Adrenal gland (tissue), 12 donors: ENCODE results near the gene ACSL5. TPM values are rescaled to one million over a fixed set of nuclear protein-coding genes. Genes with fewer than 3 reads are reported as not detected.

Source experiments
- DNase-seq, 7 donors: peaks; one replicate each; pipeline ENCODE4 v3.0.0-alpha.2; 2019 to 2020
- H3K27ac ChIP-seq, 5 donors: fragments of 200-600 bp; sonication (generic) in 4 of 5; 1 replicate in 3 of 5; 2 replicates in 2 of 5; pipeline versions ENCODE4 v1.5.1 to v1.8.0; 2016 to 2020; ENCODE audit warnings: mild to moderate bottlenecking in 1 of 5
- H3K27me3 ChIP-seq: fragments of 200-600 bp; 2 replicates; pipeline ENCODE4 v1.8.0; 2021
- H3K36me3 ChIP-seq, 2 donors: fragments of 200-600 bp; replicated peaks in 1 of 2; 1 replicate in 1 of 2; 2 replicates in 1 of 2; pipeline versions ENCODE4 v1.5.1 to v1.8.0; 2018 to 2022
- H3K4me1 ChIP-seq, 2 donors: fragments of 200-600 bp; replicated peaks in 1 of 2; 1 replicate in 1 of 2; 2 replicates in 1 of 2; pipeline versions ENCODE4 v1.5.1 to v1.8.0; 2018 to 2021
- H3K4me3 ChIP-seq, 4 donors: fragments of 200-600 bp; sonication (generic) in 3 of 4; one replicate each; pipeline ENCODE4 v1.5.1; 2016 to 2018
- H3K9me3 ChIP-seq, 3 donors: fragments of 200-600 bp; sonication (generic) in 1 of 3; replicated peaks in 1 of 3; 1 replicate in 2 of 3; 2 replicates in 1 of 3; pipeline versions ENCODE4 v1.5.1 to v1.8.0; 2016 to 2021
- POLR2A ChIP-seq, 2 donors: fragments of 450-650 bp; IDR thresholded peaks; one replicate each; pipeline ENCODE4 v1.6.1; 2017; ENCODE audit warnings: antibody characterized with exemption in 2 of 2, mild to moderate bottlenecking in 2 of 2, moderate library complexity in 1 of 2
- WGBS, 4 donors: extraction: QIAGEN DNeasy Blood & Tissue Kit in 2 of 4; methylation state at CpG; one replicate each; pipeline versions ENCODE4 v1.1.5 to v1.1.7; 2013 to 2017; 5-methylcytosine and 5-hydroxymethylcytosine counted together
- intact Hi-C, 2 donors: fragments of 100-400 bp; cut with DNase I; formaldehyde crosslinking; loops; one replicate each; pipeline versions ENCODE4 v1.14.1 to v1.15.0; 2022 to 2023
- polyA plus RNA-seq, 3 donors: library from polyadenylated mRNA; stranded (reverse); fragments of 200-250 nt in 2 of 3; fragments of 350-450 nt in 1 of 3; fragmentation: Illumina TruSeq in 1 of 3; extraction: RNeasy Lipid Tissue Mini Kit (QIAGEN cat#74804) in 1 of 3; gene quantifications; one replicate each; pipeline ENCODE4 v1.2.3, GENCODE V29; 2013 to 2014
- total RNA-seq, 9 donors: library from RNA; depleted of rRNA in 4 of 9; stranded (reverse); fragments of >200 nt in 4 of 9; fragments of 120-200 nt in 1 of 9; fragmentation: NEBNext Ultra II Directional in 1 of 9; extraction: Animal tissue kit (Norgen Biotek cat#: 25700) in 1 of 9; gene quantifications; one replicate each; pipeline versions ENCODE4 v1.1.0 to v1.2.4, GENCODE V29; 2013 to 2023
- TF ChIP-seq, protein P1 (sequence below), 6 experiments: fragments of 450-650 bp in 4 of 6; fragments of 200-600 bp in 2 of 6; sonication (generic) in 1 of 6; IDR thresholded peaks; 1 replicate in 5 of 6; 2 replicates in 1 of 6; pipeline versions ENCODE4 v1.5.1 to v1.8.0; 2016 to 2021; ENCODE audit warnings: antibody characterized with exemption in 6 of 6, mild to moderate bottlenecking in 2 of 6, moderate library complexity in 1 of 6
- donor health status: healthy with polysubstance abuse.
- donor health status: Bipolar disorder and iron deficiency.
- donor health status: DM: yes; HTN: yes; CAD: no.
- donor health status: DM: no; HTN: no; CAD: no.
- donor health status: DM: no; HTN: no; CAD: no.
- donor health status: DM: yes; HTN: yes; CAD: no.

Gene ACSL5
- total and polyA plus RNA-seq, 12 donors = 2.1 to 8.6 (median 6.7) TPM

DNA sequence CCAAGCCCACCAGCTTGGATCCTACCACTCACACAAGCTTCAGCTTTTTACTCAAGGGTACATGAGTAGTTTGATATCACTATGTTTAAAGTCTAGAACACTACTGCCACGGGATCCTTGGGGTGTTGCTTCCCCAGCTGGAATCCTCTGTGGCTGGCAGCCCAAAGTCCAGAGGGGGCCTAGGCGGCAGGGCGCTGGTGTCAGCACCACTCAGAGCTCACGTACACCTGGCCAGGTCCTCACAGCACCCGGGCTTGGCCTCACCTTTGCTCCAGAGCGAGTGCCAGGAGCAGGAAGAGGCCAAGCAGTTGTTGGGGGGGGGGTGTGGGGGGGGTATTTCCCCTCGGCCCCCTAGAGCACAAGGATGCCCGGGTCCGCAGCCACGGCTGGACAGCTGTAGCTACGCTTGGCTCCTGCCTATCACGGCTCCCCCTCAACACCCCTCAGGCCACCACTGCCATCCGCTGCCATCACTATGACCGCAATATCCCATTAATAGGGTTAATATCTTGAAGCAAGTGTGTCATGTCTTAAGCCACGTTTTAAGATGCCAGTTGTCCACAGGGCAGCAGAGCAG lies 55.8 kb downstream of the ACSL5 start:
- DNase-seq = no peak
- Histone ChIP-seq H3K4me3 (no peak overlapping the region), H3K9me3 (no peaks in the 10 kb centered on the region), H3K27ac (no peak overlapping the region), H3K36me3 (peaks cover 0 to 44% of the 10 kb centered on the region in 2 donors), H3K4me1 (no peaks in the 10 kb centered on the region), H3K27me3 (no peaks in the 10 kb centered on the region)
- TF ChIP-seq POLR2A (IDR thresholded peaks at IDR 0.05) = no peak
- TF ChIP-seq, protein P1, sequence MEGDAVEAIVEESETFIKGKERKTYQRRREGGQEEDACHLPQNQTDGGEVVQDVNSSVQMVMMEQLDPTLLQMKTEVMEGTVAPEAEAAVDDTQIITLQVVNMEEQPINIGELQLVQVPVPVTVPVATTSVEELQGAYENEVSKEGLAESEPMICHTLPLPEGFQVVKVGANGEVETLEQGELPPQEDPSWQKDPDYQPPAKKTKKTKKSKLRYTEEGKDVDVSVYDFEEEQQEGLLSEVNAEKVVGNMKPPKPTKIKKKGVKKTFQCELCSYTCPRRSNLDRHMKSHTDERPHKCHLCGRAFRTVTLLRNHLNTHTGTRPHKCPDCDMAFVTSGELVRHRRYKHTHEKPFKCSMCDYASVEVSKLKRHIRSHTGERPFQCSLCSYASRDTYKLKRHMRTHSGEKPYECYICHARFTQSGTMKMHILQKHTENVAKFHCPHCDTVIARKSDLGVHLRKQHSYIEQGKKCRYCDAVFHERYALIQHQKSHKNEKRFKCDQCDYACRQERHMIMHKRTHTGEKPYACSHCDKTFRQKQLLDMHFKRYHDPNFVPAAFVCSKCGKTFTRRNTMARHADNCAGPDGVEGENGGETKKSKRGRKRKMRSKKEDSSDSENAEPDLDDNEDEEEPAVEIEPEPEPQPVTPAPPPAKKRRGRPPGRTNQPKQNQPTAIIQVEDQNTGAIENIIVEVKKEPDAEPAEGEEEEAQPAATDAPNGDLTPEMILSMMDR (IDR thresholded peaks at IDR 0.05) = no peak
- WGBS, 4 donors = 84 to 92% (median 87%) methylated on average over 6 to 15 of the region's 15 CpGs
- intact Hi-C loops = loop anchor here (5.0 to 10.0 kb wide), 2 partner anchors 95 to 117 kb away; no protein-coding TSS in a partner anchor

DNA sequence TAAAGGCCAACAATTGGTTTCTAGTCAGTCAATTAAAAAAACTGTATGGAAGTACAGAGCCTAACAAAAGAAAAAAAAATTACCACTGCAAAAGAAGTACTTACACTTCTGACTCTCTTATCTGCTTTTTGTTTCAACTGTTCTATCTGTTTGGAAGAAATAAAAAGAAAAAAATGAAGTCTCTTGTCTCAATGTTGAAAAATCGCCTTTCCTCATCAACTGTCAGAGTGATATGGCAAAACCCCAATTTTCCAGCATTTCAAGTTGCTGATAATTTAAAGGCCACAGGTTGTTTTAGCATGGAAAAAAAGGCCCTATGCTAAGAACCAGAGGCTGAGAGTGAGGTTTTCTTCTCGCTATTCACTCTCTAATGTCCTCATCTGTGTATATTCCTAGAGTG lies 59.2 kb downstream of the ACSL5 start:
- Histone ChIP-seq H3K9me3 (no peaks in the 10 kb centered on the region), H3K4me1 (no peaks in the 10 kb centered on the region), H3K27me3 (no peaks in the 10 kb centered on the region), H3K27ac (no peak overlapping the region), H3K36me3 (peaks cover 0 to 61% of the 10 kb centered on the region in 2 donors), H3K4me3 (no peak overlapping the region)
- no peak for DNase-seq
- intact Hi-C loops = loop anchor here in 1 of 2 donors (5.0 kb wide), 1 partner anchor 121 kb away; no protein-coding TSS in a partner anchor
- TF ChIP-seq POLR2A (IDR thresholded peaks at IDR 0.05) = no peak
- TF ChIP-seq, protein P1 (IDR thresholded peaks at IDR 0.05) = no peak
- WGBS, 4 donors = 86 to 95% (median 93%) methylated on average over 2 of the region's 2 CpGs

DNA sequence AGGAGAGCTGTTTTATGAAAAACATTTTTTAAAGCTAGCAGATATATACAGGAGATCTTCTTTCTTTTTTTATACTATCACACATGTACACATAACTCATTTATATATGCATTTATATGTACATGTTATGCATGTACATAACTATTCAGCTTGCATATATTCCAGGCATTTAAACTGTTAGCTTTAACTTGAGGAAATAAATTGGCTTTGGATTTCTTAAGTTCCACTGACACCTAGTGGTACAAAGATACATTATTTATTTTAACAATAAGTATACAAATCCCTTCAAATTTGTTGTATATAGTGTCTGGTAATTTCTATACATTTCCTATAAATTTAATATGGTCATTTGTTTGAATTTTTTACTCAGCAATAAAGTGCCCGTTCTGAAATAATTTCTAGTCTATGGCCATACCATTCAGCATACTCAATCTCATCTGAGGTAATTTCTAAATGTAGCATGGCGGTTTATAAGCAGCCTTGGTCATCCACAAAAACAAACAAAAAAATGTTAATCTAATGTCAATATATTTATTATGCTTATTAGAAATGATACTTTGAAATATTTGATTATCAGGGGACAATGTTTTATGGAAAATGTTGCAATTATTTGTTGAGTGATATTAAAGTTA lies 61.2 kb downstream of the ACSL5 start:
- H3K27me3 ChIP-seq = no peaks in the 10 kb centered on the region
- intact Hi-C loops = loop anchor here in 1 of 2 donors (5.0 kb wide), 1 partner anchor 123 kb away; no protein-coding TSS in a partner anchor
- H3K4me1 ChIP-seq = no peaks in the 10 kb centered on the region
- TF ChIP-seq, protein P1 (IDR thresholded peaks at IDR 0.05) = peak; percentile 44 to 73 (median 54)
- no peak for TF ChIP-seq POLR2A (IDR thresholded peaks at IDR 0.05)
- H3K9me3 ChIP-seq = no peaks in the 10 kb centered on the region
- no peak for DNase-seq
- WGBS, 4 donors = 73 to 82% (median 79%) methylated on average over 2 of the region's 2 CpGs
- H3K4me3 ChIP-seq = no peak overlapping the region
- H3K36me3 ChIP-seq = peaks cover 0 to 59% of the 10 kb centered on the region in 2 donors
- H3K27ac ChIP-seq = no peak overlapping the region

DNA sequence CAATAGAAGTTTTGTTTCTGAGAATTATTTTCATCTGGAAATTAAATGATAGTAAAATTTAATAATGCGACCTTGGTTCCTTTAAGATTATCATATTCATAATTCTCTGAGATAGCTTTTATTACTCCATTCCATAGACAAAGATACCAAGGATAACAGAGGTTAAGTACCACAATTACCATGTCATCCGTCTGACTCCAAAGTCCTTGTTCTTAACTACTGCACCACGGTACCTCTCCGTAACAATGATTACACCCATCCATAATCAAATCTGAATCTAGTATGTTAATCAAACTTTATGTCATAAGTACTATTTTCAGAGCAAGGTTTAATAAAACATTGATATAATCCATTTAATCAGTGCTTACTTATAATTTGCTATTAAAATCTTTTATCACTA lies 64.4 kb downstream of the ACSL5 start:
- Histone ChIP-seq H3K9me3 (no peaks in the 10 kb centered on the region), H3K36me3 (peaks cover 0 to 40% of the 10 kb centered on the region in 2 donors), H3K27me3 (no peaks in the 10 kb centered on the region), H3K27ac (no peak overlapping the region), H3K4me3 (no peak overlapping the region), H3K4me1 (no peaks in the 10 kb centered on the region)
- intact Hi-C loops = no loop called here
- 88 to 97% (median 94%) methylated on average over 4 of the region's 4 CpGs for WGBS, 4 donors
- no peak for DNase-seq
- TF ChIP-seq, protein P1 (IDR thresholded peaks at IDR 0.05) = no peak
